ENCODE results near the gene TMEM109. TPM values are rescaled to one million over a fixed set of nuclear protein-coding genes. Genes with fewer than 3 reads are reported as not detected.

TMEM109 gene
- total and polyA plus RNA-seq, 2 of the 8 experiments (the other 6 are each of a cell fraction or from before 2014, with no cell fraction given) = 27.3 to 30.3 TPM

DNA sequence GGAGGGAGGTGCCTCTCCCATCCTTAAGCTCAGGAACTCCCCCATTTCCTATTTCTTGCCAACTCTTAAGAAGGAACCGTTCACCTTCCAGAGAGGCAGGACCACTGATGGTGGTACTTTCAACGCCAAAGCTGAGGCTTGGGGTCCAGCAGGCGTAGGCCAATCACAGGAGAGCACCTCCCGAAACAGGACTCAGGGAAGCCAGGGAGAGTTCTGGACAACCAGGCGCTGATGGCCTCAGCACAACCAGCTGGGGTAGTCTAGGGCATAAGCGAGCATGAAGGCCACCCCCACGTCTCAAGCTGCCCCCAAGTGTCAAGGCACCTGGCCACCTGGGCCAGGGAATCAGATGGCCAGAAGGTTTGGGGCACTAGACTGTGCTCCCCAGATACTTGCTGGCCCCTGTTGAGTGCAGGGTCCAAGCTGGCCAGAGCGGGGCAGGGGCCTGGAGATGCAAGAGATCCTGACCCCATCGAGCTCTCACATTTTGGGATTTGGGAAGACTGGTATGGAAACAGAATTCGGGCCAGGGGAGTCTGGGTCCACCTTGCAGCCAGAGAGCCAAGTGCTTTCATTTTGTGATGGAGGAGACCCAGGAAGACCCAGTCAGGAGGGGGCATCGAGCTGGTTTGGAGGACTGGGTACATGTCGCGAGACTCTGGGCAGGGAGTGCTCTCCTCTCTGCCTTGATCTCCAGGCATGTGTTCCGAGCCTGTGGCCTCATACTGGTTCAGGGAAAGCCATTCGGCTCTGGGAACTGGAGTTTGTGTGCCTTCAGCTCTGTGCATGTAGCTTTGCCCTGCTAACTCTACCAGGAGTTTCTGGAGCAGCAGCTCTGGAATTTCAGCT, 58.4 kb downstream of the TMEM109 start (continued):
- TF ChIP-seq BCL11A (IDR thresholded peaks at IDR 0.05; ENCODE audit: low read depth in 2 of 2, low read length in 2 of 2) = no peak
- no peak for TF ChIP-seq CBX8 (IDR thresholded peaks at IDR 0.05; ENCODE audit: borderline replicate concordance, low read depth, low read length)
- TF ChIP-seq, protein P1, sequence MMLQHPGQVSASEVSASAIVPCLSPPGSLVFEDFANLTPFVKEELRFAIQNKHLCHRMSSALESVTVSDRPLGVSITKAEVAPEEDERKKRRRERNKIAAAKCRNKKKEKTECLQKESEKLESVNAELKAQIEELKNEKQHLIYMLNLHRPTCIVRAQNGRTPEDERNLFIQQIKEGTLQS (IDR thresholded peaks at IDR 0.05; ENCODE audit: insufficient read depth, low read depth, low read length) = no peak
- no peak for TF ChIP-seq CREB1 (IDR thresholded peaks at IDR 0.05)
- TF ChIP-seq, protein P2, sequence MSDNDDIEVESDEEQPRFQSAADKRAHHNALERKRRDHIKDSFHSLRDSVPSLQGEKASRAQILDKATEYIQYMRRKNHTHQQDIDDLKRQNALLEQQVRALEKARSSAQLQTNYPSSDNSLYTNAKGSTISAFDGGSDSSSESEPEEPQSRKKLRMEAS (IDR thresholded peaks at IDR 0.05) = no peak
- TF ChIP-seq CEBPB (IDR thresholded peaks at IDR 0.05; ENCODE audit: low read depth, low read length) = no peak
- TF ChIP-seq SP1 (IDR thresholded peaks at IDR 0.05; ENCODE audit: low read depth, low read length) = no peak

Other genes with a start within 250 kb of the TMEM109 start
- not detected in 2 replicates for gene MS4A8, start 214.5 kb upstream of the TMEM109 start, total RNA-seq (2021; fragmentation: NEBNext Ultra II Directional; extraction: Animal tissue kit (Norgen Biotek cat#: 25700))
- not detected in 2 replicates for gene MS4A8, start 214.5 kb upstream of the TMEM109 start, polyA plus RNA-seq (2011; rRNA removed)
- not detected in 2 replicates for gene MS4A18, start 189.4 kb upstream of the TMEM109 start, total RNA-seq (2021; fragmentation: NEBNext Ultra II Directional; extraction: Animal tissue kit (Norgen Biotek cat#: 25700))
- not detected in 2 replicates for gene MS4A18, start 189.4 kb upstream of the TMEM109 start, polyA plus RNA-seq (2011; rRNA removed)
- 0.17 TPM in 1 of 2 replicates, not detected in the other for gene MS4A15, start 157.3 kb upstream of the TMEM109 start, total RNA-seq (2021; fragmentation: NEBNext Ultra II Directional; extraction: Animal tissue kit (Norgen Biotek cat#: 25700))
- gene MS4A15, start 157.3 kb upstream of the TMEM109 start, polyA plus RNA-seq (2011; rRNA removed) = 0.15 and 0.41 TPM in 2 replicates
- not detected in 2 replicates for gene MS4A10, start 128.8 kb upstream of the TMEM109 start, total RNA-seq (2021; fragmentation: NEBNext Ultra II Directional; extraction: Animal tissue kit (Norgen Biotek cat#: 25700))
- not detected in 2 replicates for gene MS4A10, start 128.8 kb upstream of the TMEM109 start, polyA plus RNA-seq (2011; rRNA removed)
- gene CCDC86, start 72.0 kb upstream of the TMEM109 start, total RNA-seq (2021; fragmentation: NEBNext Ultra II Directional; extraction: Animal tissue kit (Norgen Biotek cat#: 25700)) = 76.4 and 77.1 TPM in 2 replicates
- gene CCDC86, start 72.0 kb upstream of the TMEM109 start, polyA plus RNA-seq (2011; rRNA removed) = 37.7 and 55.6 TPM in 2 replicates
- 0.11 TPM in 1 of 2 replicates, not detected in the other for gene PTGDR2, start 58.2 kb upstream of the TMEM109 start, total RNA-seq (2021; fragmentation: NEBNext Ultra II Directional; extraction: Animal tissue kit (Norgen Biotek cat#: 25700))
- 0.20 and 0.25 TPM in 2 replicates for gene PTGDR2, start 58.2 kb upstream of the TMEM109 start, polyA plus RNA-seq (2011; rRNA removed)
- not detected in 2 replicates for gene ZP1, start 46.6 kb upstream of the TMEM109 start, total RNA-seq (2021; fragmentation: NEBNext Ultra II Directional; extraction: Animal tissue kit (Norgen Biotek cat#: 25700))
- gene ZP1, start 46.6 kb upstream of the TMEM109 start, polyA plus RNA-seq (2011; rRNA removed) = 0.16 TPM in 1 of 2 replicates, not detected in the other
- gene PRPF19, start 7.6 kb upstream of the TMEM109 start, total RNA-seq (2021; fragmentation: NEBNext Ultra II Directional; extraction: Animal tissue kit (Norgen Biotek cat#: 25700)) = 140 and 141 TPM in 2 replicates
- gene PRPF19, start 7.6 kb upstream of the TMEM109 start, polyA plus RNA-seq (2011; rRNA removed) = 107 and 176 TPM in 2 replicates
- gene TMEM132A, start 10.3 kb downstream of the TMEM109 start, total RNA-seq (2021; fragmentation: NEBNext Ultra II Directional; extraction: Animal tissue kit (Norgen Biotek cat#: 25700)) = 97.9 and 98.2 TPM in 2 replicates
- 46.6 and 69.0 TPM in 2 replicates for gene TMEM132A, start 10.3 kb downstream of the TMEM109 start, polyA plus RNA-seq (2011; rRNA removed)
- 25.8 and 33.7 TPM in 2 replicates for gene SLC15A3, start 38.0 kb downstream of the TMEM109 start, total RNA-seq (2021; fragmentation: NEBNext Ultra II Directional; extraction: Animal tissue kit (Norgen Biotek cat#: 25700))
- 31.0 and 36.4 TPM in 2 replicates for gene SLC15A3, start 38.0 kb downstream of the TMEM109 start, polyA plus RNA-seq (2011; rRNA removed)
- gene CD6, start 57.5 kb downstream of the TMEM109 start, total RNA-seq (2021; fragmentation: NEBNext Ultra II Directional; extraction: Animal tissue kit (Norgen Biotek cat#: 25700)) = 0.19 TPM in 1 of 2 replicates, not detected in the other
- gene CD6, start 57.5 kb downstream of the TMEM109 start, polyA plus RNA-seq (2011; rRNA removed) = 0.03 TPM in 2 replicates
- gene CD5, start 188.3 kb downstream of the TMEM109 start, total RNA-seq (2021; fragmentation: NEBNext Ultra II Directional; extraction: Animal tissue kit (Norgen Biotek cat#: 25700)) = not detected in 2 replicates
- not detected in 2 replicates for gene CD5, start 188.3 kb downstream of the TMEM109 start, polyA plus RNA-seq (2011; rRNA removed)
- 18.0 and 21.0 TPM in 2 replicates for gene VPS37C, start 247.3 kb downstream of the TMEM109 start, total RNA-seq (2021; fragmentation: NEBNext Ultra II Directional; extraction: Animal tissue kit (Norgen Biotek cat#: 25700))
- gene VPS37C, start 247.3 kb downstream of the TMEM109 start, polyA plus RNA-seq (2011; rRNA removed) = 12.9 and 15.4 TPM in 2 replicates